H1 (cell line): ENCODE data around the gene CERS3. TPM values are rescaled to one million over a fixed set of nuclear protein-coding genes. Genes with fewer than 3 reads are reported as not detected.

Experiments used
- ATF3 ChIP-seq: IDR thresholded peaks from 2 replicates; pipeline ENCODE4 v1.6.1; 2011; ENCODE audit warnings: low read depth, mild to moderate bottlenecking, low read length; ENCODE audit not compliant: insufficient read depth
- CBX5 ChIP-seq: fragments of 300-800, 300-1000 bp; sonication (generic); IDR thresholded peaks from 2 replicates; pipeline ENCODE4 v1.7.1; 2016; ENCODE audit warnings: antibody characterized with exemption, low read length, low read depth
- JUN ChIP-seq: IDR thresholded peaks from 2 replicates; pipeline ENCODE4 v1.6.1; 2011; ENCODE audit warnings: low read depth, mild to moderate bottlenecking, improper control_type of control experiment, low read length
- NANOG ChIP-seq: IDR thresholded peaks from 2 replicates; pipeline ENCODE4 v1.6.1; 2011; ENCODE audit warnings: low read length, low read depth, mild to moderate bottlenecking, inconsistent platforms; ENCODE audit not compliant: insufficient read depth, poor library complexity, severe bottlenecking
- SAP30 ChIP-seq: fragments of 300-600 bp; sonication (generic); IDR thresholded peaks from 2 replicates; pipeline ENCODE4 v1.7.1; 2012; ENCODE audit warnings: low read length, moderate library complexity, mild to moderate bottlenecking, inconsistent platforms; ENCODE audit not compliant: insufficient read depth, insufficient replicate concordance
- SIN3A ChIP-seq, 2 experiments: IDR thresholded peaks in 1 of 2; conservative IDR thresholded peaks in 1 of 2; 2 replicates each; pipeline ENCODE4 v1.6.1; 2011 to 2012; ENCODE audit warnings: low read length in 2 of 2, improper control_type of control experiment in 1 of 2, low read depth in 1 of 2, mild to moderate bottlenecking in 1 of 2
- SP4 ChIP-seq: IDR thresholded peaks from 2 replicates; pipeline ENCODE4 v1.6.1; 2012; ENCODE audit warnings: low read length, inconsistent platforms
- TAF7 ChIP-seq: optimal IDR thresholded peaks from 2 replicates; pipeline ENCODE3; 2011; ENCODE audit warnings: low read depth, mild to moderate bottlenecking, inconsistent platforms, low read length, moderate library complexity, borderline replicate concordance
- polyA plus RNA-seq, 7 experiments: library from polyadenylated mRNA; depleted of rRNA in 3 of 7; stranded (reverse) in 5 of 7; unstranded in 2 of 7; fragments of >200 nt in 5 of 7; fragments of 200-250 nt in 2 of 7; gene quantifications; 1 replicate in 5 of 7; 2 replicates in 1 of 7; 4 replicates in 1 of 7; pipeline versions ENCODE4 v1.2.1 to v1.2.3, GENCODE V29; 2011 to 2013; ENCODE audit warnings: missing spikeins in 2 of 7, mixed read lengths in 2 of 7
- total RNA-seq: library from RNA; stranded (reverse); fragmentation: NEBNext Ultra II Directional; extraction: Animal tissue kit (Norgen Biotek cat#: 25700); gene quantifications from 2 replicates; pipeline ENCODE4 v1.2.1, GENCODE V29; 2021

Gene CERS3
- total and polyA plus RNA-seq, 2 of the 8 experiments (the other 6 are each of a cell fraction or from before 2014, with no cell fraction given), result 0.62 TPM; not detected in 1

- TF ChIP-seq SAP30 (no peak), SP4 (no peak), TAF7 (no peak), CBX5 (no peak), JUN (no peak), SIN3A (conservative IDR thresholded peaks at IDR 0.05 in 1 of 2, IDR thresholded peaks at IDR 0.05 in 1 of 2; ENCODE audit: low read depth in 1 of 2, low read length in 2 of 2) (no peak), NANOG (no peak), ATF3 (no peak)
Observed at GRCh38 chr15:100516643-100517512, 11.9 kb downstream of the CERS3 start (continued).
